Stomach (tissue), 9 donors: ENCODE measurements around the gene XYLT1. TPM values are rescaled to one million over a fixed set of nuclear protein-coding genes. Genes with fewer than 3 reads are reported as not detected.

Experiments used
- DNase-seq, 2 donors: peaks; one replicate each; pipeline versions ENCODE4 v3.0.0 to v3.0.0-alpha.2; 2013 to 2019
- H3K27ac ChIP-seq, 5 donors: fragments of 200-600 bp in 4 of 5; sonication (generic) in 4 of 5; one replicate each; pipeline ENCODE4 v1.5.1; 2013 to 2019; ENCODE audit warnings: mild to moderate bottlenecking in 1 of 5, moderate library complexity in 1 of 5
- H3K27me3 ChIP-seq, 3 donors: fragments of 200-600 bp; sonication (generic); one replicate each; pipeline ENCODE4 v1.5.1; 2017 to 2019; ENCODE audit warnings: mixed run types in 1 of 3
- H3K36me3 ChIP-seq, 4 donors: fragments of 200-600 bp; sonication (generic); 1 replicate in 3 of 4; 2 replicates in 1 of 4; pipeline ENCODE4 v1.5.1; 2016 to 2019
- H3K4me1 ChIP-seq, 4 donors: fragments of 200-600 bp; sonication (generic); one replicate each; pipeline ENCODE4 v1.5.1; 2016 to 2019
- H3K4me3 ChIP-seq, 4 donors: fragments of 200-600 bp; sonication (generic) in 3 of 4; one replicate each; pipeline ENCODE4 v1.5.1; 2016 to 2019; ENCODE audit warnings: mild to moderate bottlenecking in 1 of 4
- H3K9me3 ChIP-seq, 4 donors: fragments of 200-600 bp; sonication (generic); one replicate each; pipeline ENCODE4 v1.5.1; 2016 to 2019
- EP300 ChIP-seq: sonication (generic); formaldehyde crosslinking; IDR thresholded peaks from one replicate; pipeline ENCODE4 v1.6.1; 2017; ENCODE audit warnings: antibody characterized with exemption
- POLR2A ChIP-seq, 4 donors: fragments of 450-650 bp; IDR thresholded peaks; one replicate each; pipeline ENCODE4 v1.6.1; 2016; ENCODE audit warnings: antibody characterized with exemption in 4 of 4, control low read depth in 2 of 4, mild to moderate bottlenecking in 1 of 4, moderate library complexity in 1 of 4
- POLR2AphosphoS5 ChIP-seq, 3 donors: sonication (generic); formaldehyde crosslinking; IDR thresholded peaks; one replicate each; pipeline ENCODE4 v1.6.1; 2016; ENCODE audit warnings: antibody characterized with exemption in 3 of 3
- WGBS, 5 donors: extraction: QIAGEN DNeasy Blood & Tissue Kit in 3 of 5; methylation state at CpG; one replicate each; pipeline versions ENCODE4 v1.1.5 to v1.1.7; 2013 to 2018; 5-methylcytosine and 5-hydroxymethylcytosine counted together
- intact Hi-C: fragments of 100-400 bp; cut with DNase I; formaldehyde crosslinking; loops from one replicate; pipeline ENCODE4 v1.15.1; 2023; ENCODE audit warnings: low total_unique reads
- polyA plus RNA-seq, 3 donors: library from polyadenylated mRNA; stranded (reverse); fragments of 200-250 nt; gene quantifications; one replicate each; pipeline ENCODE4 v1.2.3, GENCODE V29; 2013
- small RNA-seq, 4 donors: library from RNA; depleted of rRNA; stranded (forward); fragments of <200 nt; gene quantifications; one replicate each; pipeline ENCODE3, GENCODE V24; 2016
- total RNA-seq, 5 donors: library from RNA; depleted of rRNA; stranded (reverse); fragments of >200 nt; gene quantifications; one replicate each; pipeline versions ENCODE4 v1.1.0 to v1.2.3, GENCODE V29; 2014 to 2016
- TF ChIP-seq, protein P1 (sequence below), 7 experiments: fragments of 450-650 bp in 4 of 7; fragments of 200-600 bp in 3 of 7; sonication (generic) in 3 of 7; IDR thresholded peaks; one replicate each; pipeline ENCODE4 v1.5.1; 2016 to 2019; ENCODE audit warnings: antibody characterized with exemption in 7 of 7, control low read depth in 2 of 7, mild to moderate bottlenecking in 1 of 7
- donor health status: healthy with polysubstance abuse.
- donor health status: Bipolar disorder and iron deficiency.
- donor health status: healthy.

XYLT1 gene
- total and polyA plus RNA-seq, 8 donors = 0.87 to 59.5 (median 9.5) TPM

DNA sequence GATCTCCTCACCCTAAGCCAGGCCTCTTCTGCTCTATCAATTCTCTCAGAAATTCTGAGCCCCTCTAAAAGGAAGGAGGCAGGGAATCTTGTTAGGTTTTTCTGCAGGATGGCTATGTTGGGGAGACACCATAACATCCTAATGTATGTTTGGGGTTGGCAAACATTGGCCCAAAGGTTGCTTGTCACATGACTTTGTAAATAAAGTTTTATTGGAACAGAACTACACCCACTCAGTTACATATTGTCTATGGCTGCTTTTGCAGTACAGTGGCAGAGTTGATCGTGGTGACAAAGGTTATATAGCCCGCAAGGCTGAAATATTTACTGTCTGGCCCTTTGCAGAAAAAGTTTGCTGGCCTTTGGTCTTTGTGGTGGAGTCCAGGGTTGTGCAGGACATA lies 409.4 kb downstream of the XYLT1 start:
- Histone ChIP-seq H3K9me3 (peaks cover 0 to 8% (median 3%) of the 10 kb centered on the region in 4 donors), H3K27ac (no peak overlapping the region), H3K4me3 (no peak overlapping the region), H3K27me3 (no peaks in the 10 kb centered on the region), H3K36me3 (no peaks in the 10 kb centered on the region), H3K4me1 (no peaks in the 10 kb centered on the region)
- no peak for DNase-seq
- intact Hi-C loops = no loop called here
- WGBS, 5 donors = 75 to 100% (median 95%) methylated on average over 2 of the region's 2 CpGs
- no peak for TF ChIP-seq POLR2AphosphoS5 (IDR thresholded peaks at IDR 0.05)
- no peak for TF ChIP-seq POLR2A (IDR thresholded peaks at IDR 0.05)
- TF ChIP-seq, protein P1, sequence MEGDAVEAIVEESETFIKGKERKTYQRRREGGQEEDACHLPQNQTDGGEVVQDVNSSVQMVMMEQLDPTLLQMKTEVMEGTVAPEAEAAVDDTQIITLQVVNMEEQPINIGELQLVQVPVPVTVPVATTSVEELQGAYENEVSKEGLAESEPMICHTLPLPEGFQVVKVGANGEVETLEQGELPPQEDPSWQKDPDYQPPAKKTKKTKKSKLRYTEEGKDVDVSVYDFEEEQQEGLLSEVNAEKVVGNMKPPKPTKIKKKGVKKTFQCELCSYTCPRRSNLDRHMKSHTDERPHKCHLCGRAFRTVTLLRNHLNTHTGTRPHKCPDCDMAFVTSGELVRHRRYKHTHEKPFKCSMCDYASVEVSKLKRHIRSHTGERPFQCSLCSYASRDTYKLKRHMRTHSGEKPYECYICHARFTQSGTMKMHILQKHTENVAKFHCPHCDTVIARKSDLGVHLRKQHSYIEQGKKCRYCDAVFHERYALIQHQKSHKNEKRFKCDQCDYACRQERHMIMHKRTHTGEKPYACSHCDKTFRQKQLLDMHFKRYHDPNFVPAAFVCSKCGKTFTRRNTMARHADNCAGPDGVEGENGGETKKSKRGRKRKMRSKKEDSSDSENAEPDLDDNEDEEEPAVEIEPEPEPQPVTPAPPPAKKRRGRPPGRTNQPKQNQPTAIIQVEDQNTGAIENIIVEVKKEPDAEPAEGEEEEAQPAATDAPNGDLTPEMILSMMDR (IDR thresholded peaks at IDR 0.05) = no peak
- no peak for TF ChIP-seq EP300

DNA sequence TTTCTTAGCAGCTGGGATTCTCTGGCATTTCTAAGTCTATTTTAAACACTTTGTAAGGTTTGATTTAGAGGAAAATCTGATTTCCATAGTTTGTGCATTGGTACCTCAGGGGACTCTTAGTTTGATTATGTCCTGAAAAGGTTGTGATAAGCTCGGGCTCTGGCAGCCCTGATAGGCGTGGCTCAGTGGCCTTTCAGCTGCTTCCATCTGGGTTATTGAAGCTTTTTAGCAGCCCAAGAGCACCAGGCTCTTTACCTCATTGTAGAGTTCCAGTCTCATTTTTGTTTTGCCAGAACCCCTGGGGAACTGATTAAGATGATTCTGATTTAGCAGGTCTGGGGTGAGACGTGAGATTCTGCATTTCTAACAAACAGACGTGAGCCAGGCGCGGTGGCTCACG lies 412.3 kb downstream of the XYLT1 start:
- Histone ChIP-seq H3K4me1 (no peaks in the 10 kb centered on the region), H3K4me3 (no peak overlapping the region), H3K27ac (no peak overlapping the region), H3K36me3 (no peaks in the 10 kb centered on the region), H3K27me3 (no peaks in the 10 kb centered on the region), H3K9me3 (peaks cover 0 to 11% (median 6%) of the 10 kb centered on the region in 4 donors)
- TF ChIP-seq POLR2A (IDR thresholded peaks at IDR 0.05) (no peak), EP300 (no peak)
- intact Hi-C loops = no loop called here
- no peak for DNase-seq
- 50 to 70% (median 65%) methylated on average over 7 of the region's 7 CpGs for WGBS, 5 donors

GRCh38 chr16:17056666-17057065 lies 414.1 kb downstream of the XYLT1 start:
- Histone ChIP-seq H3K27ac (no peak overlapping the region), H3K4me1 (no peaks in the 10 kb centered on the region), H3K4me3 (no peak overlapping the region), H3K27me3 (no peaks in the 10 kb centered on the region), H3K9me3 (peaks cover 0 to 14% (median 6%) of the 10 kb centered on the region in 4 donors), H3K36me3 (no peaks in the 10 kb centered on the region)
- WGBS, 5 donors = 69 to 93% (median 84%) methylated on average over 1 of the region's 1 CpG; no CpG with 5 or more reads in 1 of the 5 donors
- TF ChIP-seq, protein P1 (IDR thresholded peaks at IDR 0.05) = no peak
- TF ChIP-seq EP300 (no peak), POLR2A (IDR thresholded peaks at IDR 0.05) (no peak), POLR2AphosphoS5 (IDR thresholded peaks at IDR 0.05) (no peak)
- DNase-seq = no peak
- intact Hi-C loops = no loop called here

DNA sequence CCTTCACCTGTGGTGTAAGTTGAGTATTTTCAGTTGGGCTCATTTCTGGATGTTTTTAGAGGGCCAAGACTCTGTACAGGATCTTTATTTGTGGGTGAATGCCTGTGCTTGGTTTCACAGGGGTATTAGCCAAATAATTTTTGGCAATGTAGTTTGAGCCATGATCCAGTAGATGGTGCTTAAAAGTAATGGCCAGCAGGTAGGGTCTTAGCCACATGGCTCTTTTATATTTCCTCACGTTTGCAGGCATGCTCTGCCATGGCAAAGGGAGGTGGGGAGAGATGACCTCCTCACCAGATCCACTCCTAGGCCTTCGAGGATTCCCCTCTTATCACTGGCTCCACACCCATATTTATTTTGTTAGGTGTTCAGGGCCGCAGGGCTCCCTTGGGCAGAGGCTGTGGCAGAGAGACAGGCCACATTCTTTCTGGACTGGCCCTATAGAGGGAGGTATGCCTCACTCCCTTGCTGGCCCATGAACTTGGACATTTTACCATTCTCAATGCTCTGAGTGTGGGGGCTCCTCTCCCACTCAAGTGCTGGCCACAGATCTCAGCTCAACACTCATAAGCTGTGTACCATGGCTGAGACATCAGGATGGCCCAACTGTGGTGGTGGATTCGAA lies 417.1 kb downstream of the XYLT1 start:
- H3K27me3 ChIP-seq = no peaks in the 10 kb centered on the region
- no peak for DNase-seq
- H3K9me3 ChIP-seq = peaks cover 0 to 14% (median 5%) of the 10 kb centered on the region in 4 donors
- no peaks in the 10 kb centered on the region for H3K4me1 ChIP-seq
- H3K4me3 ChIP-seq = no peak overlapping the region
- H3K27ac ChIP-seq = no peak overlapping the region
- intact Hi-C loops = no loop called here
- TF ChIP-seq POLR2A (IDR thresholded peaks at IDR 0.05) (no peak), EP300 (no peak), POLR2AphosphoS5 (IDR thresholded peaks at IDR 0.05) (no peak)
- TF ChIP-seq, protein P1 (IDR thresholded peaks at IDR 0.05) = no peak
- H3K36me3 ChIP-seq = no peaks in the 10 kb centered on the region
- WGBS, 5 donors = 35 to 57% (median 44%) methylated on average over 4 of the region's 4 CpGs

Small RNAs within 50 kb of the gene (small RNA-seq; reads per million reads assigned to genes)
- gene AC109446.1 = 0 reads per million in 4 donors
